ENCODE measurements around the gene RSBN1. TPM values are rescaled to one million over a fixed set of nuclear protein-coding genes. Genes with fewer than 3 reads are reported as not detected.
"Not testable (repeated sequence)": the region's sequence is repeated elsewhere in the genome, so short reads cannot be mapped to it uniquely, and the experiment has no call there.

Gene RSBN1
- total RNA-seq, 1 experiment from 2014 or later = 9.9 TPM

DNA sequence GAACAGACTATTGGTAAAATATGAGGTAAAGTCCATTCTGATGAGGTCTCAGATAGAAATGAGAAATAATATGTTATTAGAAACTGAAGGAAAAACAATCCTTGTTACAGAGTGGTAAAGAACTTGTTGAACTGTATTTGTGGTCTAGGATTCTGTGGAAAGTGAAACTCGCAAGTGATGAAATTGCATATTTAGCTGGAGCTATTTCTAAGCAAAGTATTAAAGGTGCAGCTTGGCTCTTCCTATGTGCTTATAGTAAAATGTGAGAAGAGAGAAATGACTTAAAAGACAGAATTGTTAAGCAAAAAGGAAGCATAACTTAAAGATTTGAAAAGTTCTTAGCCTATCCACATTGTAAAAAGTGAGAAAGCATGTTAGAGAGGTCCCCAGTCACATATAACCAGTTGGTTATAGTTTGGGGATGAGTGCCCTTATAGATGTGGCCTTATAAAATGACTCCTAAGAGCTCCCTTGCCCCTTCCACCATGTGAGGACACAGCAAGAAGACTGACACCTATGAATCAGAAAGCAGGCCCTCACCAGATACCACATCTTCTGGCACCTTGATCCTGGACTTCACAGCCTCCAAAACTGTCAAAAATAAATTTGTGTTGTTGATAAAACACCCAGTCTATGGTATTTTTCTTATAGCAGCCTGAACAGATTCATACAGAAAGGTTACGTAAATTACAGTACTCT lies 77.8 kb downstream of the RSBN1 start:
- no peak overlapping the region for H3K4me3 Mint-ChIP-seq (ENCODE audit: low read depth, unreplicated experiment)
- H3K9me3 Mint-ChIP-seq (ENCODE audit: low read depth, unreplicated experiment) = no peaks in the 10 kb centered on the region
- no peaks in the 10 kb centered on the region for H3K4me1 Mint-ChIP-seq (ENCODE audit: low read depth, unreplicated experiment)
- no TSS peak for BruUV-seq (replicated peaks)
- no peak for DNase-seq
- intact Hi-C loops (cut with micrococcal nuclease; ENCODE audit: unreplicated experiment) = no loop called here
- TF ChIP-seq, protein P1, sequence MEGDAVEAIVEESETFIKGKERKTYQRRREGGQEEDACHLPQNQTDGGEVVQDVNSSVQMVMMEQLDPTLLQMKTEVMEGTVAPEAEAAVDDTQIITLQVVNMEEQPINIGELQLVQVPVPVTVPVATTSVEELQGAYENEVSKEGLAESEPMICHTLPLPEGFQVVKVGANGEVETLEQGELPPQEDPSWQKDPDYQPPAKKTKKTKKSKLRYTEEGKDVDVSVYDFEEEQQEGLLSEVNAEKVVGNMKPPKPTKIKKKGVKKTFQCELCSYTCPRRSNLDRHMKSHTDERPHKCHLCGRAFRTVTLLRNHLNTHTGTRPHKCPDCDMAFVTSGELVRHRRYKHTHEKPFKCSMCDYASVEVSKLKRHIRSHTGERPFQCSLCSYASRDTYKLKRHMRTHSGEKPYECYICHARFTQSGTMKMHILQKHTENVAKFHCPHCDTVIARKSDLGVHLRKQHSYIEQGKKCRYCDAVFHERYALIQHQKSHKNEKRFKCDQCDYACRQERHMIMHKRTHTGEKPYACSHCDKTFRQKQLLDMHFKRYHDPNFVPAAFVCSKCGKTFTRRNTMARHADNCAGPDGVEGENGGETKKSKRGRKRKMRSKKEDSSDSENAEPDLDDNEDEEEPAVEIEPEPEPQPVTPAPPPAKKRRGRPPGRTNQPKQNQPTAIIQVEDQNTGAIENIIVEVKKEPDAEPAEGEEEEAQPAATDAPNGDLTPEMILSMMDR (IDR thresholded peaks at IDR 0.05; ENCODE audit: unreplicated experiment) = no peak
- peaks cover 6% of the 10 kb centered on the region for H3K36me3 Mint-ChIP-seq (ENCODE audit: insufficient read depth, unreplicated experiment)
- no peaks in the 10 kb centered on the region for H3K27me3 Mint-ChIP-seq (ENCODE audit: unreplicated experiment)
- CTCF ChIA-PET = no interaction called here
- no peak overlapping the region for H3K27ac Mint-ChIP-seq (ENCODE audit: unreplicated experiment)

DNA sequence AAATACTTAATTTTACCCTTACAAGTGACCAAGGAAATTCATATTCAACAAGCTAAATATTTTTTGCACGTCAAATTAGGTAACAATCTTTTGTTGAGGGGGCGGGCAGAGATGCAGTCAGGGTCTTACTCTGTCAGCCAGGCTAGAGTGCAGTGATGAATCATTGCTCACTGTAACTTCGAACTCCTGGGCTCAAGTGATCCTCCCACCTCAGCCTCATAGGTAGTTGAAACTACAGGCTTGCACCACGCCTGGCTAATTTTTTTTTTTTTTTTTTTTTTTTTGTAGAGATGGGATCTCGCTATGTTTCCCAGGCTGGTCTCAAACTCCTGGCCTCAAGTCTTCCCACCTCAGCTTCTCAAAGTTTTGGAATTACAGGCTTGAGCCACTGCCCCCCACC lies 79.5 kb downstream of the RSBN1 start:
- Mint-ChIP-seq H3K27ac (ENCODE audit: unreplicated experiment) (no peak overlapping the region), H3K36me3 (ENCODE audit: insufficient read depth, unreplicated experiment) (peaks cover 12% of the 10 kb centered on the region), H3K9me3 (ENCODE audit: low read depth, unreplicated experiment) (no peaks in the 10 kb centered on the region), H3K27me3 (ENCODE audit: unreplicated experiment) (no peaks in the 10 kb centered on the region), H3K4me3 (ENCODE audit: low read depth, unreplicated experiment) (no peak overlapping the region), H3K4me1 (ENCODE audit: low read depth, unreplicated experiment) (no peaks in the 10 kb centered on the region)
- TF ChIP-seq, protein P1 (IDR thresholded peaks at IDR 0.05; ENCODE audit: unreplicated experiment) = no peak
- no peak for DNase-seq
- intact Hi-C loops (cut with micrococcal nuclease; ENCODE audit: unreplicated experiment) = no loop called here
- BruUV-seq (replicated peaks) = no TSS peak
- CTCF ChIA-PET = no interaction called here

DNA sequence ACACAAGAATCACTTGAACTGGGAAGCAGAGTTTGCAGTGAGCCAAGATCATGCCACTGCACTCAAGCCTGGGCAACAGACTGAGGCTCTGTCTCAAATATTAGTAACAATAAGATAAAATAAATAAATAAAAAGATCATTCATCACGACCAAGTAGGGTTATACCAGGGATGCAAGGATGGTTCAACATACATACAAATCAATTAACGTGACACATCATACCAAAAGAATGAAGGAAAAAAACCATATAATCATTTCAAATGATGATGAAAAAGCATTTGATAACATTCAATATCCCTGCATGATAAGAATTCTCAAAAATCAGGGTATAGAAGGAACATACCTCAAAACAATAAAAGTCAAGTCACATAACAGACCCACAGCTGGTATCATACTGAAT lies 91.3 kb downstream of the RSBN1 start:
- DNase-seq = no peak
- intact Hi-C loops (cut with micrococcal nuclease; ENCODE audit: unreplicated experiment) = no loop called here
- TF ChIP-seq, protein P1 (IDR thresholded peaks at IDR 0.05; ENCODE audit: unreplicated experiment) = no peak
- Mint-ChIP-seq H3K36me3 (ENCODE audit: insufficient read depth, unreplicated experiment) (no peaks in the 10 kb centered on the region), H3K9me3 (ENCODE audit: low read depth, unreplicated experiment) (peaks cover 11% of the 10 kb centered on the region), H3K4me3 (ENCODE audit: low read depth, unreplicated experiment) (no peak overlapping the region), H3K27ac (ENCODE audit: unreplicated experiment) (no peak overlapping the region), H3K27me3 (ENCODE audit: unreplicated experiment) (no peaks in the 10 kb centered on the region), H3K4me1 (ENCODE audit: low read depth, unreplicated experiment) (no peaks in the 10 kb centered on the region)
- no TSS peak for BruUV-seq (replicated peaks)
- CTCF ChIA-PET = no interaction called here

DNA sequence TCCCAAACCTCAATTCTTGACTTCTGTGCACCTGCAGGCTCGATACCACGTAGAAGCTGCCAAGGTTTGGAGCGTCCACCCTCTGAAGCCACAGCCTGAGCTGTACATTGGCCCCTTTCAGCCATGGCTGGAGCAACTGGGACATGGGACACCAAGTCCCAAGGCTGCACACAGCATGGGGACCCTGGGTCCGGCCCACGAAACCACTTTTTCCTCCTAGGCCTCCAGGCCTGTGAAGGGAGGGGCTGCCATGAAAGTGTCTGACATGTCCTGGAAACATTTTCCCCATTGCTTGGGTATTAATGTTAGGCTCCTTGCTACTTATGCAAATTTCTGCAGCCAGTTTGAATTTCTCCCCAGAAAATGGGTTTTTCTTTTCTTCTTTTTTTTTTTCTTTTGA lies 93.7 kb downstream of the RSBN1 start:
- H3K27me3 Mint-ChIP-seq (ENCODE audit: unreplicated experiment); H3K4me1 Mint-ChIP-seq (ENCODE audit: low read depth, unreplicated experiment); DNase-seq; intact Hi-C loops (cut with micrococcal nuclease; ENCODE audit: unreplicated experiment); H3K4me3 Mint-ChIP-seq (ENCODE audit: low read depth, unreplicated experiment); BruUV-seq (replicated peaks); H3K27ac Mint-ChIP-seq (ENCODE audit: unreplicated experiment); CTCF ChIA-PET; H3K36me3 Mint-ChIP-seq (ENCODE audit: insufficient read depth, unreplicated experiment): not testable (repeated sequence)
- H3K9me3 Mint-ChIP-seq (ENCODE audit: low read depth, unreplicated experiment) = peaks cover 11% of the 10 kb centered on the region

DNA sequence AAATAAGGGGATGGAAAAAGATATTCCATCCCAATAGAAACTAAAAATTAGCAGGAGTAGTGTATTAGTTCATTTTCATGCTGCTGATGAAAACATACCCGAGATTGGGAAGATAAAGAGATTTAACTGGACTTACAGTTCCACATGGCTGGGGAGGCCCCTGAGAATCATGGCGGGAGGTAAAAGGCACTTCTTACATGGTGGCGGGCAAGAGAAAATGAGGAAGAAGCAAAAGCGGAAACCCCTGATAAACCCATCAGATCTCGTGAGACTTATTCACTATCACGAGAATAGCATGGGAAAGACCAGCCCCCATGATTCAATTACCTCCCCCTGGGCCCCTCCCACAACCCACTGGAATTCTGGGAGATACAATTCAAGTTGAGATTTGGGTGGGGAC lies 94.8 kb downstream of the RSBN1 start:
- H3K4me3 Mint-ChIP-seq (ENCODE audit: low read depth, unreplicated experiment); H3K27me3 Mint-ChIP-seq (ENCODE audit: unreplicated experiment); BruUV-seq (replicated peaks); H3K36me3 Mint-ChIP-seq (ENCODE audit: insufficient read depth, unreplicated experiment); intact Hi-C loops (cut with micrococcal nuclease; ENCODE audit: unreplicated experiment); CTCF ChIA-PET; H3K4me1 Mint-ChIP-seq (ENCODE audit: low read depth, unreplicated experiment); H3K27ac Mint-ChIP-seq (ENCODE audit: unreplicated experiment); DNase-seq: not testable (repeated sequence)
- H3K9me3 Mint-ChIP-seq (ENCODE audit: low read depth, unreplicated experiment) = peaks cover 11% of the 10 kb centered on the region
